Calu3 (cell line): ENCODE results near the gene DYNLT2. TPM values are rescaled to one million over a fixed set of nuclear protein-coding genes. Genes with fewer than 3 reads are reported as not detected.

Source experiments
- BruUV-seq: library from RNA; stranded (reverse); fragments of 400-500 nt; replicated peaks from 2 replicates; lab custom pipeline; 2021; lab: Mats Ljungman, UMichigan
- CTCF ChIA-PET: fragments of 300-600 bp; sonication (Branson Sonifier 250); formaldehyde crosslinking; loops from one replicate; lab custom pipeline; 2022; ENCODE audit warnings: antibody characterized with exemption; lab: Charles Lee
- DNase-seq: peaks from one replicate; pipeline ENCODE4 v3.0.0; 2022
- H3K27ac Mint-ChIP-seq: one replicate; pipeline ENCODE4 v1.8.0; 2022; ENCODE audit warnings: mixed read lengths; ENCODE audit not compliant: unreplicated experiment
- H3K27me3 Mint-ChIP-seq: one replicate; pipeline ENCODE4 v1.8.0; 2022; ENCODE audit warnings: mixed read lengths; ENCODE audit not compliant: unreplicated experiment
- H3K36me3 Mint-ChIP-seq: one replicate; pipeline ENCODE4 v1.8.0; 2022; ENCODE audit warnings: mild to moderate bottlenecking, moderate library complexity, mixed read lengths; ENCODE audit not compliant: insufficient read depth, unreplicated experiment
- H3K4me1 Mint-ChIP-seq: one replicate; pipeline ENCODE4 v1.8.0; 2022; ENCODE audit warnings: mild to moderate bottlenecking, low read depth, mixed read lengths; ENCODE audit not compliant: unreplicated experiment
- H3K4me3 Mint-ChIP-seq: one replicate; pipeline ENCODE4 v1.8.0; 2022; ENCODE audit warnings: mild to moderate bottlenecking, low read depth, moderate library complexity, mixed read lengths; ENCODE audit not compliant: unreplicated experiment
- H3K9me3 Mint-ChIP-seq: one replicate; pipeline ENCODE4 v1.8.0; 2022; ENCODE audit warnings: low read depth, mixed read lengths; ENCODE audit not compliant: unreplicated experiment
- CTCF ChIP-seq: fragments of 200-600 bp; IDR thresholded peaks from one replicate; pipeline ENCODE4 v1.8.0; 2022; ENCODE audit warnings: antibody characterized with exemption; ENCODE audit not compliant: unreplicated experiment
- intact Hi-C: fragments of 100-400 bp; cut with micrococcal nuclease; formaldehyde crosslinking; loops from one replicate; pipeline ENCODE4 v1.10.0; 2022; ENCODE audit not compliant: unreplicated experiment
- total RNA-seq: library from RNA; stranded (reverse); gene quantifications from 2 replicates; pipeline ENCODE4 v1.2.3, GENCODE V29; 2022

Gene DYNLT2
- total RNA-seq, 1 experiment from 2014 or later = 3.4 TPM

DNA sequence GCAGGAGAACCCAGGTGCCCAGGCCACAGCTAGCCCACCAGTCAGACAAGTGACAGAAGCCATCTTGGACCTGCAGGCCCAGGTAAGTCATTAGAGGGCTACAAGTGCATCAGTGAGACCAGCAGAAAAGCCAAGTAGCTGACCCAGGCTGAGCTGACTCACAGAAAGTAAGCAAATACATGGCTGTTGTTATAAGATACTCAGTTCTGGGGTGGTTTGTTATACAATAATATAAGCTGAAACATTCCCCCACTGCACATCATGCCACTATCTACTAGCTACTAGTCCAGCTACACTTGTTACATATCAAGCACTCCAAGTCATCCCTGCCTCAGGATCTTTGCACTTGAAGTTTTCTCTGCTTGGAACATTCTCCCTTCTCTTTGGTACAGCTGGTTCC is 10.0 kb downstream of the DYNLT2 start:
- H3K27me3 Mint-ChIP-seq = peaks cover 12% of the 10 kb centered on the region
- peaks cover 3% of the 10 kb centered on the region for H3K4me1 Mint-ChIP-seq
- H3K9me3 Mint-ChIP-seq = peaks cover 1% of the 10 kb centered on the region
- CTCF ChIA-PET = no interaction called here
- TF ChIP-seq CTCF = no peak
- intact Hi-C loops = no loop called here
- DNase-seq = no peak
- H3K27ac Mint-ChIP-seq = no peak overlapping the region
- no peaks in the 10 kb centered on the region for H3K36me3 Mint-ChIP-seq
- BruUV-seq = no TSS peak
- no peak overlapping the region for H3K4me3 Mint-ChIP-seq

DNA sequence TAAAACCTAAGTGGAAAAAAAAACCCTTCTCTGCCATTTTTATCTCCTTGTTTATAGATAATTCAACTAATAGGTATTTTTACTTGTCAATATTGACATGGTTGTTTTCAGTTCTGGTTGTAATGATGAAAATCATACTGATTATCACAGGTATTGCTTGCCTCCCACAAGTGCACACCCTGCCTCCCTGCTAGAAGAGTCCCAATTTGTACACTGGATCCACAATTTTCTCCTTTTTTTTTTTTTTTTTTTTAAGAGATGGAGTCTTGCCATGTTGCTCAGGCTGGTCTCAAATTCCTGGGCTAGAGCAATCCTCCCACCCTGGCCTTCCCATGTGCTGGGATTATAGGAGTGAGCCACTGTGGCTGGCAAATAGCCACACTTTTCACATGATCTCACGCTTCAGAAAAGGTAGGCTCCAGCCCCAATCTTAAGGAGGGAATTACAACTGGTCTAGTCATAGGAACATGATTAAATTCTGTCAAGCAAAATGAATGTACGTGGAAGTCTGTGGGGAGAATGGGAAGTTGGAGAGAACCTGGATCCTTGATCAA is 12.3 kb downstream of the DYNLT2 start:
- Mint-ChIP-seq H3K9me3 (peaks cover 2% of the 10 kb centered on the region), H3K36me3 (no peaks in the 10 kb centered on the region), H3K27me3 (peaks cover 34% of the 10 kb centered on the region), H3K4me1 (no peaks in the 10 kb centered on the region), H3K27ac (no peak overlapping the region), H3K4me3 (no peak overlapping the region)
- intact Hi-C loops = no loop called here
- TF ChIP-seq CTCF = no peak
- CTCF ChIA-PET = no interaction called here
- BruUV-seq = no TSS peak
- no peak for DNase-seq

DNA sequence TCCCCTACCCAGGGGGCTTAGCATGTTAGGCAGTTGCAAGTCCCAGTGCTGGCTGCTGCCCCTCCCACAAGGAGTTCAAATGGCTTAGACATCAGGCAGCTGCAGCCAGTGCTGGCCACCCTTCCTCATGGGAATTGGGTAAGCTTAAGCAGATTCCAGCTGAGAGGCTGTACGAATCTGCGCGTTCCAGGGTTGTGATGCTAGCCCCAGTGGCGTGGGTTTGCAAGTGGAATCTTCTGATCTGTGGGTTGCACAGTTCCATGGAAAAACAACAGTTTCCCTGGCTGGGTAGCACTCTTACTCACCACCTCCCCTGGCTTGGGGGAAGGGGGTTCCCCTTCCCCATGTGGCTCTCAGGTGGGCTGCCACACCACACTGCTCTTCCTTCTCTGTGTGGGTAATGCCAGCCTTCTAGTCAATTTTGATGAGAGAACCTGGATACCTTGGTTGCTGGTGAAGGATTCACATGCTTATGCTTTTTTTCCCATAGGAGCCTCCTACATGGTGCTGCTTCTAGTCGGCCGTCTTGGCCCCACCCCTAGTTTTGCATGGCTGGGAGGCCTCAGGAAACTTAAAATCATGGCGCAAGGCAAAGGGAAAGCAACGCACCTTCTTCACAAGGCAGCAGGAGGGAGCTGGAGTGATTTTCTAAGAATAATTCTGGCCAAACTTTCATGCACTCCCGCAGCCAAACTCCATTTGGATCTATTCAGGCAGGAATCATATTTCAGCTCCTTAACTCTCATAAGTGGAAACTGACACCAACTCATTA is 13.0 kb downstream of the DYNLT2 start:
- Mint-ChIP-seq H3K9me3 (peaks cover 2% of the 10 kb centered on the region), H3K36me3 (no peaks in the 10 kb centered on the region), H3K27ac (no peak overlapping the region), H3K27me3 (peaks cover 34% of the 10 kb centered on the region), H3K4me1 (no peaks in the 10 kb centered on the region), H3K4me3 (no peak overlapping the region)
- TF ChIP-seq CTCF = no peak
- DNase-seq = no peak
- no TSS peak for BruUV-seq
- intact Hi-C loops = no loop called here
- CTCF ChIA-PET = no interaction called here

GRCh38 chr6:169729961-169730360 is 21.4 kb downstream of the DYNLT2 start:
- no peak for TF ChIP-seq CTCF
- CTCF ChIA-PET = no interaction called here
- DNase-seq = no peak
- no TSS peak for BruUV-seq
- intact Hi-C loops = no loop called here
- Mint-ChIP-seq H3K9me3 (no peaks in the 10 kb centered on the region), H3K4me1 (peaks cover 20% of the 10 kb centered on the region), H3K27me3 (peaks cover 9% of the 10 kb centered on the region), H3K27ac (no peak overlapping the region), H3K4me3 (no peak overlapping the region), H3K36me3 (peaks cover 6% of the 10 kb centered on the region)
